Measurements from ENCODE around the gene CACHD1.

GRCh38 chr1:64597113-64597512, 127.2 kb downstream of the CACHD1 start:
- TF ChIP-seq EZH2 (IDR thresholded peaks at IDR 0.05; ENCODE audit: low read length, missing control alignments), result no peak
- TF ChIP-seq CTCF (conservative IDR thresholded peaks at IDR 0.05 in 1 of 2, IDR thresholded peaks at IDR 0.05 in 1 of 2; ENCODE audit: low read depth in 1 of 2, low read length in 2 of 2), result no peak
